Lung (tissue), 12 donors: ENCODE measurements around the gene STARD8. TPM values are rescaled to one million over a fixed set of nuclear protein-coding genes. Genes with fewer than 3 reads are reported as not detected.
A peak's percentile ranks its signal among the peaks of the same experiment; 100 is the strongest.

Source experiments
- ATAC-seq: fragments of 200-7000 bp; cut with Tn5 transposase; one replicate; pipeline ENCODE4 v1.9.1; 2020; ENCODE audit warnings: moderate number of reproducible peaks; ENCODE audit not compliant: insufficient read depth, low FRiP score
- DNase-seq, 3 donors: peaks; one replicate each; pipeline ENCODE4 v3.0.0-alpha.2; 2013 to 2017
- H3K27ac ChIP-seq, 2 donors: one replicate each; pipeline ENCODE4 v1.5.1; 2013; ENCODE audit warnings: mild to moderate bottlenecking in 2 of 2, moderate library complexity in 2 of 2, control low read depth in 1 of 2, inconsistent platforms in 1 of 2, low read depth in 1 of 2, low read length in 1 of 2
- H3K27me3 ChIP-seq, 3 donors: one replicate each; pipeline ENCODE4 v1.5.1; 2013; ENCODE audit warnings: low read length in 2 of 3; ENCODE audit not compliant: control insufficient read depth in 3 of 3, insufficient read depth in 3 of 3
- H3K36me3 ChIP-seq, 4 donors: one replicate each; pipeline ENCODE4 v1.5.1; 2013; ENCODE audit warnings: low read length in 4 of 4, mild to moderate bottlenecking in 1 of 4, moderate library complexity in 1 of 4; ENCODE audit not compliant: control insufficient read depth in 4 of 4, insufficient read depth in 4 of 4
- H3K4me1 ChIP-seq, 5 donors: one replicate each; pipeline ENCODE4 v1.5.1; 2013; ENCODE audit warnings: low read length in 5 of 5, mild to moderate bottlenecking in 2 of 5, moderate library complexity in 1 of 5; ENCODE audit not compliant: control insufficient read depth in 5 of 5, insufficient read depth in 5 of 5
- H3K4me3 ChIP-seq: one replicate; pipeline ENCODE4 v1.5.1; 2013; ENCODE audit warnings: mild to moderate bottlenecking, control low read depth, moderate library complexity
- H3K9ac ChIP-seq, 2 donors: one replicate each; pipeline ENCODE4 v1.5.1; 2013; ENCODE audit warnings: low read length in 2 of 2, control low read depth in 1 of 2; ENCODE audit not compliant: insufficient read depth in 1 of 2
- H3K9me3 ChIP-seq, 4 donors: one replicate each; pipeline ENCODE4 v1.5.1; 2013; ENCODE audit warnings: low read length in 3 of 4, mild to moderate bottlenecking in 1 of 4, moderate library complexity in 1 of 4; ENCODE audit not compliant: control insufficient read depth in 4 of 4, insufficient read depth in 3 of 4
- CTCF ChIP-seq: IDR thresholded peaks from 2 replicates; pipeline ENCODE4 v1.5.1; 2012; ENCODE audit warnings: mild to moderate bottlenecking; ENCODE audit errors: control extremely low read depth, extremely low read depth
- WGBS, 2 donors: extraction: QIAGEN DNeasy Blood & Tissue Kit; methylation state at CpG; one replicate each; pipeline ENCODE4 v1.1.7; 2013; 5-methylcytosine and 5-hydroxymethylcytosine counted together
- polyA plus RNA-seq, 2 donors: library from polyadenylated mRNA; stranded (reverse); fragments of 200-250 nt; gene quantifications; one replicate each; pipeline ENCODE4 v1.2.1, GENCODE V29; 2013
- total RNA-seq, 2 donors: library from RNA; depleted of rRNA in 1 of 2; stranded (reverse); fragments of >200 nt in 1 of 2; gene quantifications; one replicate each; pipeline ENCODE4 v1.2.1, GENCODE V29; 2014 to 2021
- donor health status: control.
- donor health status: control.
- donor health status: Bipolar disorder and iron deficiency.
- donor health status: healthy.
- donor health status: DM: yes; HTN: yes; CAD: no.

Gene STARD8
- total and polyA plus RNA-seq, 4 donors = 5.7 to 20.2 (median 18.5) TPM

DNA sequence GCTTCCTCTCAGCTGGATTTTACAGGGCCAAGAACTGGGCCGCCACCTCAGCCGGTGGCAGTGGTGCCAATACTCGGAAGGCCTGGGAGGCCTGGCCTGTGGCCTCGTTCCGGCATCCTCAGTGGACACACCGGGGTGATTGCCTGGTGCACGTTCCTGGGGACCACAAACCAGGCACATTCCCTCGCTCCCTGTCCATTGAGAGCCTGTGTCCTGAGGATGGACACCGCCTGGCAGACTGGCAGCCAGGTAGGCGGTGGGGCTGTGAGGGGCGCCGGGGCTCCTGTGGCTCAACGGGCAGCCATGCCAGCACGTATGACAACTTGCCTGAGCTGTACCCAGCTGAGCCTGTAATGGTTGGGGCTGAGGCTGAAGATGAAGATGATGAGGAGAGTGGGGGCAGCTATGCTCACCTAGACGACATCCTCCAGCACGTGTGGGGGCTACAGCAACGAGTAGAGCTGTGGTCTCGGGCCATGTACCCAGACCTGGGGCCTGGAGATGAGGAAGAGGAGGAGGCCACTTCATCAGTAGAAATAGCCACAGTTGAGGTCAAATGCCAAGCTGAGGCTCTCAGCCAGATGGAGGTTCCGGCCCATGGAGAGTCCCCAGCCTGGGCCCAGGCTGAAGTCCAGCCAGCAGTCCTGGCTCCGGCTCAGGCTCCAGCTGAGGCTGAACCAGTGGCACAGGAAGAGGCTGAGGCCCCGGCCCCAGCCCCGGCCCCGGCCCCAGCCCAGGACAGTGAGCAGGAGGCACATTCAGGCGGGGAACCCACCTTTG is 70.4 kb downstream of the STARD8 start:
- Histone ChIP-seq H3K4me1 (peaks cover 0 to 3% (median 0%) of the 10 kb centered on the region in 5 donors), H3K27ac (no peak overlapping the region), H3K36me3 (peaks cover 0 to 15% (median 7%) of the 10 kb centered on the region in 4 donors), H3K4me3 (no peak overlapping the region), H3K9me3 (peaks cover 0 to 5% (median 0%) of the 10 kb centered on the region in 4 donors), H3K27me3 (peaks cover 0 to 7% (median 0%) of the 10 kb centered on the region in 3 donors), H3K9ac (no peak overlapping the region)
- 82 to 94% methylated on average over 23 to 24 of the region's 24 CpGs for WGBS, 2 donors
- no peak for TF ChIP-seq CTCF
- DNase-seq = no peak
- ATAC-seq = no peak

DNA sequence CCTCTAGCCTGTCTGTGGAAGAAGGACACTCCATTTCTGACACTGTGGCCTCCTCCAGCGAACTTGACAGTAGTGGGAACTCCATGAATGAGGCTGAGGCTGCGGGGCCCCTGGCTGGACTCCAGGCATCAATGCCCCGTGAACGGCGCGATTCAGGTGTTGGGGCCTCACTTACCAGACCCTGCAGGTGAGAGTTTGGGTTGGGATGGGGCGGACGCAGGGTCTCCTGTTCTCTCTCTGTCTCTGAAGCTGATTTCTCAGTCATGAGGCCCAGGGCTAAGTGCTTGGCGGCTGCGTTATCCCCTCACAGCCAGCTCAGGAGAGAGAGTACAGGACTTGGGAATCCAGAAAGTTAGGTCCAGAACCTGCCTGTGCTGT is 71.0 kb downstream of the STARD8 start:
- no peak for TF ChIP-seq CTCF
- 92 to 98% methylated on average over 9 to 10 of the region's 10 CpGs for WGBS, 2 donors
- ATAC-seq (no peak), DNase-seq (no peak)
- Histone ChIP-seq H3K27ac (no peak overlapping the region), H3K27me3 (peaks cover 0 to 7% (median 0%) of the 10 kb centered on the region in 3 donors), H3K9me3 (peaks cover 0 to 6% (median 0%) of the 10 kb centered on the region in 4 donors), H3K36me3 (peaks cover 0 to 15% (median 7%) of the 10 kb centered on the region in 4 donors), H3K4me3 (no peak overlapping the region), H3K9ac (no peak overlapping the region), H3K4me1 (peaks cover 0 to 3% (median 0%) of the 10 kb centered on the region in 5 donors)

- peaks cover 0 to 5% (median 0%) of the 10 kb centered on the region in 3 donors for H3K27me3 ChIP-seq
- peaks cover 0 to 17% (median 5%) of the 10 kb centered on the region in 4 donors for H3K36me3 ChIP-seq
- H3K4me1 ChIP-seq = peaks cover 0 to 3% (median 0%) of the 10 kb centered on the region in 5 donors
- TF ChIP-seq CTCF = no peak
- no peak overlapping the region for H3K4me3 ChIP-seq
- H3K9ac ChIP-seq = no peak overlapping the region
- H3K27ac ChIP-seq = no peak overlapping the region
- ATAC-seq (no peak), DNase-seq (peak in 1 of 3 donors; percentile 42)
- 79 to 84% methylated on average over 14 of the region's 14 CpGs for WGBS, 2 donors
- H3K9me3 ChIP-seq = peaks cover 0 to 6% (median 0%) of the 10 kb centered on the region in 4 donors
These were observed 71.9 kb downstream of the STARD8 start for GRCh38 chrX:68719181-68719903.
